SU-DHL-6 (cell line): ENCODE measurements around the gene PRKN.

Experiments
- H2AFZ ChIP-seq: fragments of 200-600 bp; sonication (generic); 2 replicates; pipeline ENCODE4 v1.6.1; 2014; ENCODE audit warnings: low read depth, mild to moderate bottlenecking, moderate library complexity, mixed read lengths, antibody characterized with exemption, low read length; ENCODE audit not compliant: severe bottlenecking
- H3F3A ChIP-seq: fragments of 200-600 bp; shearing (Covaris generic); 2 replicates; pipeline ENCODE4 v1.6.0; 2016; ENCODE audit warnings: antibody characterized with exemption, mild to moderate bottlenecking; ENCODE audit not compliant: insufficient read depth
- H3K27ac ChIP-seq: fragments of 200-600 bp; sonication (generic); 2 replicates; pipeline ENCODE4 v1.5.1; 2016; ENCODE audit warnings: low read depth, mild to moderate bottlenecking, low read length, moderate library complexity, mixed read lengths
- H3K27me3 ChIP-seq: fragments of 200-600 bp; sonication (generic), shearing (Covaris generic); 2 replicates; pipeline ENCODE4 v1.6.0; 2014; ENCODE audit warnings: mild to moderate bottlenecking, low read length
- H3K36me3 ChIP-seq: fragments of 200-600 bp; sonication (generic); 2 replicates; pipeline ENCODE4 v1.6.1; 2014; ENCODE audit warnings: mild to moderate bottlenecking, low read length, mixed read lengths
- H3K4me2 ChIP-seq: fragments of 300-600, 200-600 bp; shearing (Covaris generic), sonication (generic); 2 replicates; pipeline ENCODE4 v1.6.0; 2014; ENCODE audit warnings: low read length, low read depth, mild to moderate bottlenecking; ENCODE audit not compliant: poor library complexity, severe bottlenecking
- H3K4me3 ChIP-seq: fragments of 200-600 bp; sonication (generic); 2 replicates; pipeline ENCODE4 v1.5.1; 2014; ENCODE audit warnings: antibody characterized with exemption, low read length, mild to moderate bottlenecking, mixed read lengths; ENCODE audit not compliant: insufficient read depth, poor library complexity, severe bottlenecking
- H3K79me2 ChIP-seq: fragments of 200-600 bp; sonication (generic); 2 replicates; pipeline ENCODE4 v1.6.1; 2014; ENCODE audit warnings: mild to moderate bottlenecking, low read length, moderate library complexity; ENCODE audit not compliant: insufficient read depth
- H3K9ac ChIP-seq: fragments of 200-600 bp; sonication (generic); 2 replicates; pipeline ENCODE4 v1.7.0; 2014; ENCODE audit warnings: mild to moderate bottlenecking, low read length
- H3K9me2 ChIP-seq: fragments of 200-600 bp; sonication (generic); replicated peaks from 2 replicates; pipeline ENCODE4 v1.6.1; 2014; ENCODE audit warnings: low read length; ENCODE audit not compliant: insufficient read depth
- H3K9me3 ChIP-seq: fragments of 200-600 bp; sonication (generic); 2 replicates; pipeline ENCODE4 v1.6.1; 2014; ENCODE audit warnings: low read length, mixed read lengths; ENCODE audit not compliant: insufficient read depth
- H4K20me1 ChIP-seq: fragments of 200-600 bp; sonication (generic); 2 replicates; pipeline ENCODE4 v1.6.1; 2014; ENCODE audit warnings: low read depth, mild to moderate bottlenecking, antibody characterized with exemption, low read length, moderate library complexity, mixed read lengths
- CTCF ChIP-seq: fragments of 200-600 bp; sonication (generic); IDR thresholded peaks from one replicate; pipeline ENCODE4 v1.5.1; 2017; ENCODE audit warnings: antibody characterized with exemption, mild to moderate bottlenecking, low read length, moderate library complexity; ENCODE audit not compliant: insufficient read depth, poor library complexity, severe bottlenecking
- EZH2phosphoT487 ChIP-seq: fragments of 200-600 bp; sonication (generic), shearing (Covaris generic); conservative IDR thresholded peaks from 2 replicates; pipeline ENCODE4 v1.6.1; 2018; ENCODE audit warnings: mild to moderate bottlenecking, antibody characterized with exemption, low read length, moderate library complexity, mixed read lengths

PRKN gene

DNA sequence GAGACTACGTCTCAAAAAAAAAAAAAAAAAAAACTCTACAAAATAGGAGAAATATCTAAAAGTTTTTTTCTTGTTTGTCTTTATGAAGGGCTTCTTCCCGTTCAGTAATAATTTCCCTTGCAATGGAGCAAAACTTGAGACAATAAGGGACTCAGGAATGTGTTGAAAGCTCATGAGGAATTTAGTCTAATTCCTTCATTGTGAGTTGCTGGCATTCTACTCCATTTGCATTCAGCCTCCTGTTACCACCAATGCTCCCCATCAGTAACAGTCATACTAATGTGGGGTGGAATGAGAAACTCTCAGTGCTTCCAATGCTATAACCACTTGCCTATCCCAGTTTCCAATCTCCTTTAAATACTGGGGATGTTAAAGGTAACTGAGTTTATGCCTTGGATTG lies 877.0 kb downstream of the PRKN start:
- H3K4me3 ChIP-seq: no peak overlapping the region
- TF ChIP-seq EZH2phosphoT487 (no peak), CTCF (no peak)

GRCh38 chr6:161847628-161848027 lies 879.9 kb downstream of the PRKN start:
- Histone ChIP-seq H3K79me2 (no peaks in the 10 kb centered on the region), H3K9me3 (no peaks in the 10 kb centered on the region), H3K4me3 (no peak overlapping the region), H3K36me3 (no peaks in the 10 kb centered on the region), H3K27me3 (no peaks in the 10 kb centered on the region), H3K4me2 (no peak overlapping the region), H3K9ac (no peak overlapping the region), H3F3A (no peaks in the 10 kb centered on the region), H3K27ac (no peak overlapping the region), H3K9me2 (no peaks in the 10 kb centered on the region), H2AFZ (no peak overlapping the region), H4K20me1 (no peaks in the 10 kb centered on the region)
- TF ChIP-seq EZH2phosphoT487 (no peak), CTCF (no peak)

More for the DNA sequence above, 877.0 kb downstream of the PRKN start:
- Histone ChIP-seq H3K9me3 (no peaks in the 10 kb centered on the region), H3K27me3 (no peaks in the 10 kb centered on the region), H3K27ac (no peak overlapping the region), H3K79me2 (no peaks in the 10 kb centered on the region), H3K4me2 (no peak overlapping the region), H2AFZ (no peak overlapping the region), H3K9me2 (no peaks in the 10 kb centered on the region), H3F3A (no peaks in the 10 kb centered on the region), H3K36me3 (no peaks in the 10 kb centered on the region), H4K20me1 (no peaks in the 10 kb centered on the region), H3K9ac (no peak overlapping the region)

GRCh38 chr6:161844804-161845203 lies 882.8 kb downstream of the PRKN start:
- H4K20me1 ChIP-seq: no peaks in the 10 kb centered on the region

More at GRCh38 chr6:161844804-161845203, 882.8 kb downstream of the PRKN start:
- Histone ChIP-seq H2AFZ (no peak overlapping the region), H3K9ac (no peak overlapping the region), H3K9me2 (no peaks in the 10 kb centered on the region), H3K36me3 (no peaks in the 10 kb centered on the region), H3K4me3 (no peak overlapping the region), H3F3A (no peaks in the 10 kb centered on the region), H3K4me2 (no peak overlapping the region), H3K79me2 (no peaks in the 10 kb centered on the region), H3K9me3 (no peaks in the 10 kb centered on the region), H3K27ac (no peak overlapping the region), H3K27me3 (no peaks in the 10 kb centered on the region)
- TF ChIP-seq CTCF (no peak), EZH2phosphoT487 (no peak)
